ENCODE results near the gene MUC4.

Gene MUC4

GRCh38 chr3:195823999-195824398 is 12.3 kb upstream of the MUC4 start:
- H3K4me2 ChIP-seq: no peak overlapping the region
- no peaks in the 10 kb centered on the region for H3K4me1 ChIP-seq (ENCODE audit: low read depth, poor library complexity, severe bottlenecking)
- no peak overlapping the region for H3K27ac ChIP-seq
- H3K4me3 ChIP-seq (IDR thresholded peaks at IDR 0.05; ENCODE audit: insufficient read depth, low read depth, low read length): no peak overlapping the region
- peaks cover 21% of the 10 kb centered on the region for H3K27me3 ChIP-seq (ENCODE audit: insufficient read depth, low read depth)
- H3K9ac ChIP-seq: no peak overlapping the region
- no peaks in the 10 kb centered on the region for H4K20me1 ChIP-seq (ENCODE audit: insufficient read depth)
- H2AFZ ChIP-seq (ENCODE audit: low read depth): no peak overlapping the region
- H3K36me3 ChIP-seq (ENCODE audit: insufficient read depth): no peaks in the 10 kb centered on the region
- no peaks in the 10 kb centered on the region for H3K79me2 ChIP-seq (ENCODE audit: insufficient read depth, low read depth)
- TF ChIP-seq CTCF (conservative IDR thresholded peaks at IDR 0.05; ENCODE audit: low read depth, low read length): no peak

GRCh38 chr3:195823280-195823679 is 11.6 kb upstream of the MUC4 start:
- Histone ChIP-seq H3K4me1 (ENCODE audit: low read depth, poor library complexity, severe bottlenecking) (no peaks in the 10 kb centered on the region), H3K79me2 (ENCODE audit: insufficient read depth, low read depth) (no peaks in the 10 kb centered on the region), H2AFZ (ENCODE audit: low read depth) (no peak overlapping the region), H3K27ac (no peak overlapping the region), H3K9ac (no peak overlapping the region), H3K27me3 (ENCODE audit: insufficient read depth, low read depth) (peaks cover 28% of the 10 kb centered on the region), H4K20me1 (ENCODE audit: insufficient read depth) (no peaks in the 10 kb centered on the region), H3K4me2 (no peak overlapping the region), H3K4me3 (IDR thresholded peaks at IDR 0.05; ENCODE audit: insufficient read depth, low read depth, low read length) (no peak overlapping the region), H3K36me3 (ENCODE audit: insufficient read depth) (no peaks in the 10 kb centered on the region)
- TF ChIP-seq CTCF (conservative IDR thresholded peaks at IDR 0.05; ENCODE audit: low read depth, low read length): no peak

- H3K4me2 ChIP-seq: no peak overlapping the region
- H3K27ac ChIP-seq: no peak overlapping the region
- no peak overlapping the region for H3K4me3 ChIP-seq (IDR thresholded peaks at IDR 0.05; ENCODE audit: insufficient read depth, low read depth, low read length)
- TF ChIP-seq CTCF (conservative IDR thresholded peaks at IDR 0.05; ENCODE audit: low read depth, low read length): no peak
- H3K27me3 ChIP-seq (ENCODE audit: insufficient read depth, low read depth): peaks cover 38% of the 10 kb centered on the region
- no peaks in the 10 kb centered on the region for H3K79me2 ChIP-seq (ENCODE audit: insufficient read depth, low read depth)
- H3K4me1 ChIP-seq (ENCODE audit: low read depth, poor library complexity, severe bottlenecking): no peaks in the 10 kb centered on the region
- H4K20me1 ChIP-seq (ENCODE audit: insufficient read depth): no peaks in the 10 kb centered on the region
- H2AFZ ChIP-seq (ENCODE audit: low read depth): no peak overlapping the region
- no peak overlapping the region for H3K9ac ChIP-seq
- H3K36me3 ChIP-seq (ENCODE audit: insufficient read depth): no peaks in the 10 kb centered on the region
These were observed 10.5 kb upstream of the MUC4 start for GRCh38 chr3:195822131-195822696.

- H3K4me3 ChIP-seq (IDR thresholded peaks at IDR 0.05; ENCODE audit: insufficient read depth, low read depth, low read length): no peak overlapping the region
- H3K36me3 ChIP-seq (ENCODE audit: insufficient read depth): no peaks in the 10 kb centered on the region
- H3K9ac ChIP-seq: no peak overlapping the region
- H3K79me2 ChIP-seq (ENCODE audit: insufficient read depth, low read depth): no peaks in the 10 kb centered on the region
- H2AFZ ChIP-seq (ENCODE audit: low read depth): no peak overlapping the region
- H3K4me2 ChIP-seq: no peak overlapping the region
- no peaks in the 10 kb centered on the region for H3K4me1 ChIP-seq (ENCODE audit: low read depth, poor library complexity, severe bottlenecking)
- TF ChIP-seq CTCF (conservative IDR thresholded peaks at IDR 0.05; ENCODE audit: low read depth, low read length): no peak
- H3K27me3 ChIP-seq (ENCODE audit: insufficient read depth, low read depth): peaks cover 38% of the 10 kb centered on the region
- H3K27ac ChIP-seq: no peak overlapping the region
- H4K20me1 ChIP-seq (ENCODE audit: insufficient read depth): no peaks in the 10 kb centered on the region
These were observed 9.8 kb upstream of the MUC4 start for GRCh38 chr3:195821403-195822130.
